Measurements from ENCODE around the gene NSD1.

The NSD1 gene

GRCh38 chr5:177212242-177212641, 78.7 kb downstream of the NSD1 start:
- Histone ChIP-seq H3K27me3 (ENCODE audit: control insufficient read depth, low read length) (no peaks in the 10 kb centered on the region), H3K9me2 (replicated peaks; ENCODE audit: control insufficient read depth, low read length) (no peaks in the 10 kb centered on the region), H3F3A (ENCODE audit: control insufficient read depth, insufficient read depth) (no peaks in the 10 kb centered on the region), H3K36me3 (ENCODE audit: control insufficient read depth, low read length) (peaks cover 76% of the 10 kb centered on the region), H3K4me1 (ENCODE audit: control insufficient read depth, low read length) (no peaks in the 10 kb centered on the region), H3K4me2 (ENCODE audit: low read length) (no peak overlapping the region), H3K79me2 (ENCODE audit: control insufficient read depth, low read length) (peaks cover 70% of the 10 kb centered on the region), H3K9me3 (ENCODE audit: control insufficient read depth, insufficient read depth, low read length) (no peaks in the 10 kb centered on the region), H3K4me3 (ENCODE audit: low read length) (no peak overlapping the region), H3K27ac (ENCODE audit: low read depth, low read length) (no peak overlapping the region), H4K20me1 (ENCODE audit: control insufficient read depth, insufficient read depth, low read depth, low read length) (no peaks in the 10 kb centered on the region)
- TF ChIP-seq CTCF (IDR thresholded peaks at IDR 0.05; ENCODE audit: low read depth, low read length, poor library complexity, severe bottlenecking) (no peak), EZH2phosphoT487 (IDR thresholded peaks at IDR 0.05; ENCODE audit: borderline replicate concordance, low read length) (no peak)

- no peaks in the 10 kb centered on the region for H3K9me2 ChIP-seq (replicated peaks; ENCODE audit: control insufficient read depth, low read length)
- TF ChIP-seq CTCF (IDR thresholded peaks at IDR 0.05; ENCODE audit: low read depth, low read length, poor library complexity, severe bottlenecking) (no peak), EZH2phosphoT487 (IDR thresholded peaks at IDR 0.05; ENCODE audit: borderline replicate concordance, low read length) (no peak)
- H3K9me3 ChIP-seq (ENCODE audit: control insufficient read depth, insufficient read depth, low read length): no peaks in the 10 kb centered on the region
- no peak overlapping the region for H3K4me3 ChIP-seq (ENCODE audit: low read length)
- no peaks in the 10 kb centered on the region for H4K20me1 ChIP-seq (ENCODE audit: control insufficient read depth, insufficient read depth, low read depth, low read length)
- no peaks in the 10 kb centered on the region for H3K27me3 ChIP-seq (ENCODE audit: control insufficient read depth, low read length)
- no peaks in the 10 kb centered on the region for H3K4me1 ChIP-seq (ENCODE audit: control insufficient read depth, low read length)
- peaks cover 50% of the 10 kb centered on the region for H3K36me3 ChIP-seq (ENCODE audit: control insufficient read depth, low read length)
- no peak overlapping the region for H3K4me2 ChIP-seq (ENCODE audit: low read length)
- H3K79me2 ChIP-seq (ENCODE audit: control insufficient read depth, low read length): peaks cover 98% of the 10 kb centered on the region
- no peak overlapping the region for H3K27ac ChIP-seq (ENCODE audit: low read depth, low read length)
- peaks cover 3% of the 10 kb centered on the region; the same call in 1 of the 2 replicates for H3F3A ChIP-seq (ENCODE audit: control insufficient read depth, insufficient read depth)
Observed at GRCh38 chr5:177220576-177220975, 87.0 kb downstream of the NSD1 start.

GRCh38 chr5:177222269-177222668, 88.7 kb downstream of the NSD1 start:
- H3K79me2 ChIP-seq (ENCODE audit: control insufficient read depth, low read length): peaks cover 98% of the 10 kb centered on the region
- no peak for TF ChIP-seq CTCF (IDR thresholded peaks at IDR 0.05; ENCODE audit: low read depth, low read length, poor library complexity, severe bottlenecking)
- no peak for TF ChIP-seq EZH2phosphoT487 (IDR thresholded peaks at IDR 0.05; ENCODE audit: borderline replicate concordance, low read length)
- H4K20me1 ChIP-seq (ENCODE audit: control insufficient read depth, insufficient read depth, low read depth, low read length): no peaks in the 10 kb centered on the region
- peaks cover 5% of the 10 kb centered on the region; the same call in 1 of the 2 replicates for H3F3A ChIP-seq (ENCODE audit: control insufficient read depth, insufficient read depth)
- H3K4me1 ChIP-seq (ENCODE audit: control insufficient read depth, low read length): no peaks in the 10 kb centered on the region
- no peak overlapping the region for H3K27ac ChIP-seq (ENCODE audit: low read depth, low read length)
- no peaks in the 10 kb centered on the region for H3K9me2 ChIP-seq (replicated peaks; ENCODE audit: control insufficient read depth, low read length)
- H3K27me3 ChIP-seq (ENCODE audit: control insufficient read depth, low read length): no peaks in the 10 kb centered on the region
- peaks cover 51% of the 10 kb centered on the region for H3K36me3 ChIP-seq (ENCODE audit: control insufficient read depth, low read length)
- H3K9me3 ChIP-seq (ENCODE audit: control insufficient read depth, insufficient read depth, low read length): no peaks in the 10 kb centered on the region
- no peak overlapping the region for H3K4me3 ChIP-seq (ENCODE audit: low read length)
- no peak overlapping the region for H3K4me2 ChIP-seq (ENCODE audit: low read length)

Measured in DOHH2 (cell line).